Measurements from ENCODE around the gene CNDP1.

GRCh38 chr18:74529811-74530583 is 4.3 kb upstream of the CNDP1 start:
- TF ChIP-seq CTCF (IDR thresholded peaks at IDR 0.05), result no peak
- TF ChIP-seq POLR2A (IDR thresholded peaks at IDR 0.05), result no peak

All from body of pancreas (tissue), 4 donors.